Measurements from ENCODE around the gene NEK10. TPM values are rescaled to one million over a fixed set of nuclear protein-coding genes. Genes with fewer than 3 reads are reported as not detected.
A peak's percentile ranks its signal among the peaks of the same experiment; 100 is the strongest.

NEK10 gene
- total RNA-seq, 2 donors from 2014 or later: 0.73 to 0.98 TPM

- no peak for ATAC-seq
- intact Hi-C loops (cut with DNase I, micrococcal nuclease): no loop called here
- no peak for DNase-seq
These were observed 275.4 kb downstream of the NEK10 start for GRCh38 chr3:27093771-27094170.

- intact Hi-C loops (cut with DNase I, micrococcal nuclease): no loop called here
- DNase-seq: no peak
- no peak for ATAC-seq
These were observed 278.7 kb downstream of the NEK10 start for GRCh38 chr3:27090275-27091041.

GRCh38 chr3:27089645-27090044 is 279.5 kb downstream of the NEK10 start:
- DNase-seq (no peak), ATAC-seq (peak; percentile 57)
- intact Hi-C loops (cut with DNase I, micrococcal nuclease): no loop called here

- DNase-seq (peak in 1 of 2 donors; percentile 34), ATAC-seq (peak; percentile 70)
- intact Hi-C loops (cut with DNase I, micrococcal nuclease): no loop called here
These were observed 280.1 kb downstream of the NEK10 start for GRCh38 chr3:27089068-27089467.

- ATAC-seq: no peak
- DNase-seq: no peak
- intact Hi-C loops (cut with DNase I, micrococcal nuclease): no loop called here
These were observed 283.1 kb downstream of the NEK10 start for GRCh38 chr3:27085829-27086730.

- no peak for DNase-seq
- intact Hi-C loops (cut with DNase I, micrococcal nuclease): no loop called here
- ATAC-seq: no peak
These were observed 287.1 kb downstream of the NEK10 start for GRCh38 chr3:27081992-27082607.

GRCh38 chr3:27081566-27081965 is 287.6 kb downstream of the NEK10 start:
- ATAC-seq: no peak
- intact Hi-C loops (cut with DNase I, micrococcal nuclease): no loop called here
- DNase-seq: no peak

GRCh38 chr3:27080258-27080525 is 289.0 kb downstream of the NEK10 start:
- no peak for DNase-seq
- intact Hi-C loops (cut with DNase I, micrococcal nuclease): no loop called here
- ATAC-seq: no peak

GRCh38 chr3:27079427-27080257 is 289.5 kb downstream of the NEK10 start:
- ATAC-seq: no peak
- intact Hi-C loops (cut with DNase I, micrococcal nuclease): no loop called here
- no peak for DNase-seq

GRCh38 chr3:27078246-27078913 is 290.8 kb downstream of the NEK10 start:
- DNase-seq (no peak), ATAC-seq (no peak)
- intact Hi-C loops (cut with DNase I, micrococcal nuclease): no loop called here

GRCh38 chr3:27076815-27077630 is 292.2 kb downstream of the NEK10 start:
- DNase-seq (no peak), ATAC-seq (no peak)
- intact Hi-C loops (cut with DNase I, micrococcal nuclease): no loop called here

- DNase-seq (no peak), ATAC-seq (no peak)
- intact Hi-C loops (cut with DNase I, micrococcal nuclease): no loop called here
These were observed 294.3 kb downstream of the NEK10 start for GRCh38 chr3:27074914-27075313.

GRCh38 chr3:27073912-27074311 is 295.3 kb downstream of the NEK10 start:
- ATAC-seq (peak; percentile 90), DNase-seq (no peak)
- intact Hi-C loops (cut with DNase I, micrococcal nuclease): no loop called here

- ATAC-seq (peak; percentile 79), DNase-seq (no peak)
- intact Hi-C loops (cut with DNase I, micrococcal nuclease): no loop called here
These were observed 296.2 kb downstream of the NEK10 start for GRCh38 chr3:27072810-27073651.

GRCh38 chr3:27060336-27060735 is 308.8 kb downstream of the NEK10 start:
- DNase-seq: no peak
- intact Hi-C loops (cut with DNase I, micrococcal nuclease): no loop called here
- ATAC-seq: no peak
